Body of pancreas (tissue), 4 donors: Measurements from ENCODE around the gene ULK2.

Experiments used
- CTCF ChIP-seq, 7 experiments: fragments of 450-650 bp in 4 of 7; fragments of 200-600 bp in 3 of 7; sonication (generic) in 3 of 7; IDR thresholded peaks; one replicate each; pipeline ENCODE4 v1.5.1; 2016 to 2019; ENCODE audit warnings: antibody characterized with exemption in 7 of 7
- POLR2A ChIP-seq, 3 donors: fragments of 450-650 bp; IDR thresholded peaks; one replicate each; pipeline ENCODE4 v1.6.1; 2016; ENCODE audit warnings: antibody characterized with exemption in 3 of 3, mild to moderate bottlenecking in 2 of 3

- no peak for TF ChIP-seq CTCF (IDR thresholded peaks at IDR 0.05)
- TF ChIP-seq POLR2A (IDR thresholded peaks at IDR 0.05): no peak
Observed at GRCh38 chr17:19747829-19748806, 119.6 kb downstream of the ULK2 start, which contains the start of gene ALDH3A1.
